ENCODE measurements around the gene SERTAD2.

SERTAD2 gene

DNA sequence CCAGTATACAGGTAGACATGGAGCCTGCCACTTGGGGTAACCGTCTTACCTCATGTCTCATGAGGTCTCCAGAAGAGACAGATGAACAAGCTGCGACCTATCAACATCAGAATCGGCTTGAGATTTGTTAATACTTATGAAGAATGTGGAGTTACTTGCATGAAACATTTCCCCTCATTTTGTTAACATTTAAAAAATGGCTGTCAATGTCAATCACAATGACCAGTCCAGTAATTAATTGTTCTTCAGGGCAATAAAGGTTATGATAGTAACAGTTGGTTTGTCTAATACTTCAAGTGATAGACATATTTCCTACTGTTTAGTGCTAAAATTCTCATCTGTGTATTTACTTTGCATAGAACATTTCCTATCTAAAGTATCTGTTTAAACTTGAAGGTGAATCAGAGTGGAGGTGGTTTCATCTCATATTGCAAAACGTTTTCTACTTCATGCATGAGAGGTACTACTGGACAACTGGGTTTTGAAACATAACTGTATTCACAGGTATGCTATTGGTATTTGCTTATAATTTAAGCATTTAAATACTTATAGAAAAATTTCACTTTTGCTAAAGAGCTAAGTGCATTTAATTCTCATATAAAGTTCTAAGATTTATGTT is 15.1 kb downstream of the SERTAD2 start:
- WGBS, 2 experiments: 98 to 99% methylated on average over 4 of the region's 4 CpGs
- peaks cover 11% of the 10 kb centered on the region for H3K36me3 ChIP-seq (ENCODE audit: control insufficient read depth, insufficient read depth, low read length)
- no peaks in the 10 kb centered on the region for H3K9me3 ChIP-seq (ENCODE audit: control insufficient read depth, low read length)
- no peaks in the 10 kb centered on the region for H3K27me3 ChIP-seq (ENCODE audit: control insufficient read depth, insufficient read depth, low read length, poor library complexity, severe bottlenecking)
- H3K4me1 ChIP-seq (ENCODE audit: control insufficient read depth, insufficient read depth, low read length): peaks cover 59% of the 10 kb centered on the region
- H3K27ac ChIP-seq (ENCODE audit: insufficient read depth, low read depth, low read length, poor library complexity, severe bottlenecking): no peak overlapping the region
- H3K4me3 ChIP-seq (ENCODE audit: insufficient read depth, low read depth, low read length): no peak overlapping the region

- Histone ChIP-seq H3K4me1 (ENCODE audit: control insufficient read depth, insufficient read depth, low read length) (peaks cover 52% of the 10 kb centered on the region), H3K27me3 (ENCODE audit: control insufficient read depth, insufficient read depth, low read length, poor library complexity, severe bottlenecking) (no peaks in the 10 kb centered on the region), H3K27ac (ENCODE audit: insufficient read depth, low read depth, low read length, poor library complexity, severe bottlenecking) (no peak overlapping the region), H3K4me3 (ENCODE audit: insufficient read depth, low read depth, low read length) (no peak overlapping the region), H3K36me3 (ENCODE audit: control insufficient read depth, insufficient read depth, low read length) (peaks cover 11% of the 10 kb centered on the region), H3K9me3 (ENCODE audit: control insufficient read depth, low read length) (no peaks in the 10 kb centered on the region)
- WGBS, 2 experiments: 90% methylated on average over 5 of the region's 5 CpGs
Measured at GRCh38 chr2:64637931-64638330, 15.8 kb downstream of the SERTAD2 start.

GRCh38 chr2:64637000-64637635 is 16.6 kb downstream of the SERTAD2 start:
- Histone ChIP-seq H3K4me1 (ENCODE audit: control insufficient read depth, insufficient read depth, low read length) (peaks cover 46% of the 10 kb centered on the region), H3K36me3 (ENCODE audit: control insufficient read depth, insufficient read depth, low read length) (peaks cover 11% of the 10 kb centered on the region), H3K4me3 (ENCODE audit: insufficient read depth, low read depth, low read length) (no peak overlapping the region), H3K9me3 (ENCODE audit: control insufficient read depth, low read length) (no peaks in the 10 kb centered on the region), H3K27me3 (ENCODE audit: control insufficient read depth, insufficient read depth, low read length, poor library complexity, severe bottlenecking) (no peaks in the 10 kb centered on the region), H3K27ac (ENCODE audit: insufficient read depth, low read depth, low read length, poor library complexity, severe bottlenecking) (no peak overlapping the region)
- WGBS, 2 experiments: 93% methylated on average over 9 of the region's 9 CpGs

DNA sequence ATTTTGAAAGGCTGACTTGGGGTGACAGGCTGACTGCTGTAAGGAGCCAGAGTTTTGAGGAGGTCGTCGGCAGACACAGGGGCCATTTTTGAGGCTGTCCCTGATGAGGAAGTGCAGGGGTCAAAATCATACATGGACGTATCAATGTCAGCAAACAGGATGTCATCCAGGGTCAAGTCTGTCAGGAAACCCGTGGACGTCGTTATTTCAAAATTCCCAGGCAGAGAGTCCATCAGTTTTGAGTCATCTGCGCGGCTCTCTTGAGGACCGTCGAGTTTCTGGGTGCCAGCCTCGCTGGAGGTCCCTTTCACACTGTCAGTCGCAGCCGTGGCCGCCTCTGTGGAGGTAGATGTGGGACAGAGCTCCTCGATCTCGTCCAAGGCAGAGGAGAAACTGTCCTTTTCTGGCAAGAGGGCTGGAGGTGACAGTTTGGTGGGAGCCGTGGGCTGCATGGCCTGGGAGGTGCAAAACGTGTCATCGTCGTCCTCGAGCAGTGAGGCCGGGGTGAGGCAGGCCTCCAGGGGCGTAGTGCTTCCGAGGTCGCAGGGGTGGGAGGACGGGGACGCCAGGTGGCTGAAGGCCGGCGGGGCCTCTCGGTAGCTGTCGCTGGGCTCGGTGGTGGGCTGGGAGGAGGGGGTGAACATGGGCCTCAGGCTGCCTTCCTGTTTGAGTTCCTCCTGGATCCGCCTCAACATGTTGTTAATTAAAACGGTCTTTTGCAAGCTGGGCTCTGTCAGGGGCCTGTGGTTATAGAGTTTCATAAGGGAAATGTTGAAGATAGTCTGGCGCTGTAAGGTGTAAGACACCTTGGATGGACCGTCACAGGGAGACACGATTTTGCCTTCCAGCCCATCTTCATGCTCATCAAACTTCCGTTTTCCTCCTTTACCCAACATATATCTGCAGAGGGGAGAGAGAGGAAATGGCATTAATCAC is 17.5 kb downstream of the SERTAD2 start:
- peaks cover 11% of the 10 kb centered on the region for H3K36me3 ChIP-seq (ENCODE audit: control insufficient read depth, insufficient read depth, low read length)
- H3K27me3 ChIP-seq (ENCODE audit: control insufficient read depth, insufficient read depth, low read length, poor library complexity, severe bottlenecking): no peaks in the 10 kb centered on the region
- 91 to 93% methylated on average over 38 of the region's 38 CpGs for WGBS, 2 experiments
- no peaks in the 10 kb centered on the region for H3K9me3 ChIP-seq (ENCODE audit: control insufficient read depth, low read length)
- H3K4me3 ChIP-seq (ENCODE audit: insufficient read depth, low read depth, low read length): no peak overlapping the region
- no peak overlapping the region for H3K27ac ChIP-seq (ENCODE audit: insufficient read depth, low read depth, low read length, poor library complexity, severe bottlenecking)
- peaks cover 41% of the 10 kb centered on the region for H3K4me1 ChIP-seq (ENCODE audit: control insufficient read depth, insufficient read depth, low read length)

GRCh38 chr2:64634345-64635267 is 19.1 kb downstream of the SERTAD2 start:
- peaks cover 11% of the 10 kb centered on the region for H3K36me3 ChIP-seq (ENCODE audit: control insufficient read depth, insufficient read depth, low read length)
- H3K9me3 ChIP-seq (ENCODE audit: control insufficient read depth, low read length): no peaks in the 10 kb centered on the region
- peak overlapping the region; percentile 39 for H3K27ac ChIP-seq (ENCODE audit: insufficient read depth, low read depth, low read length, poor library complexity, severe bottlenecking)
- H3K4me3 ChIP-seq (ENCODE audit: insufficient read depth, low read depth, low read length): no peak overlapping the region
- H3K4me1 ChIP-seq (ENCODE audit: control insufficient read depth, insufficient read depth, low read length): peaks cover 25% of the 10 kb centered on the region
- 82 to 85% methylated on average over 9 to 11 of the region's 11 CpGs for WGBS, 2 experiments
- no peaks in the 10 kb centered on the region for H3K27me3 ChIP-seq (ENCODE audit: control insufficient read depth, insufficient read depth, low read length, poor library complexity, severe bottlenecking)

DNA sequence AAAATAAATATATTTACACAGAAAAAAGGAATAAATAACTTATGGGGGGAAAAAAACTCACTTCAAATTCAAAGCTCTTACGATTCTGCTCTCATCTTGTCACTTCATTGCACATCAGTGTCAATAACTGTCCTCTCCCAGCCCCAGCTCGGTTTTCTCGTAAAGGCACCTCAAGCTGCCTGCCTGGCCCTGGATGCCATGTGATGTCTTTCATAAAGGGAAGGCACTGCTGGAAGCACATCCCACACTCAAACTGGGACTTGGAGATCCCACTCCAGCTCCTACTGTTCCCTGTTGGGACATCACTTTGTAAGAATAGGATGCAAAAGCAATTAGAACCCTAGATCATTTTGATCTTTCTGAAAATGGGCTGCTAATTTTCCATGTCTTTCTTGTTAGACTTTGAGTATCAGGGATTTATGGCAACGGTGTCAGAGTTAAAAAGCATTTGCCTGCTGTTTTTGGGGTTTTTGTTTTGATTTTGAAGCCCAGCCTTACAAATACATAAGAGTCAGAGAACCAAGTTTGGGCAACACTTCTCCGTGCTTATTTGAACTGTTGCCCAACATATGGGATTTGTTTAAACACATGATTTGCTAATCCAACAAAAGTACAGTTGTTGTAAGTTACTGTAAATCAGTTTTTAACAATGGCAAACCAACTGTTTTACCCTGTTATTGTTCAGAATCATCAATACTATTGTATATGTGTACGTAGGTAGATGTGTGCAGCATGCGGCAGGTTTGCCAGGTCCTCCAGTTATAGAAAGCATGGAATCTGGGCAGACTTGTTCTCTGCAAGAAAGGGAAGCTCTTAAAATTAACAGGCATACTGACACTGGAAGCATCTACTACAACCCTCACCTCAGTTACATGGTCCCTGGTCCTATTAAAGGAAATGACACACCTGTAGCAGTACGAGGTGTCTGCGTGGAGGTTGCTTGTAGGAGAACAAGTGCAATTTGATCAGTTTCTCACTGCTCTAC is 20.6 kb downstream of the SERTAD2 start:
- Histone ChIP-seq H3K36me3 (ENCODE audit: control insufficient read depth, insufficient read depth, low read length) (peaks cover 11% of the 10 kb centered on the region), H3K4me3 (ENCODE audit: insufficient read depth, low read depth, low read length) (no peak overlapping the region), H3K27ac (ENCODE audit: insufficient read depth, low read depth, low read length, poor library complexity, severe bottlenecking) (no peak overlapping the region), H3K27me3 (ENCODE audit: control insufficient read depth, insufficient read depth, low read length, poor library complexity, severe bottlenecking) (no peaks in the 10 kb centered on the region), H3K4me1 (ENCODE audit: control insufficient read depth, insufficient read depth, low read length) (peaks cover 17% of the 10 kb centered on the region), H3K9me3 (ENCODE audit: control insufficient read depth, low read length) (no peaks in the 10 kb centered on the region)
- 82 to 84% methylated on average over 9 of the region's 9 CpGs for WGBS, 2 experiments

- Histone ChIP-seq H3K4me3 (ENCODE audit: insufficient read depth, low read depth, low read length) (no peak overlapping the region), H3K36me3 (ENCODE audit: control insufficient read depth, insufficient read depth, low read length) (peaks cover 10% of the 10 kb centered on the region), H3K27ac (ENCODE audit: insufficient read depth, low read depth, low read length, poor library complexity, severe bottlenecking) (no peak overlapping the region), H3K4me1 (ENCODE audit: control insufficient read depth, insufficient read depth, low read length) (peaks cover 14% of the 10 kb centered on the region), H3K27me3 (ENCODE audit: control insufficient read depth, insufficient read depth, low read length, poor library complexity, severe bottlenecking) (no peaks in the 10 kb centered on the region), H3K9me3 (ENCODE audit: control insufficient read depth, low read length) (no peaks in the 10 kb centered on the region)
- WGBS, 2 experiments: 88 to 90% methylated on average over 3 of the region's 3 CpGs
Measured at GRCh38 chr2:64631771-64632170, 21.9 kb downstream of the SERTAD2 start.

- H3K4me3 ChIP-seq (ENCODE audit: insufficient read depth, low read depth, low read length): no peak overlapping the region
- peaks cover 1% of the 10 kb centered on the region for H3K36me3 ChIP-seq (ENCODE audit: control insufficient read depth, insufficient read depth, low read length)
- peaks cover 13% of the 10 kb centered on the region for H3K4me1 ChIP-seq (ENCODE audit: control insufficient read depth, insufficient read depth, low read length)
- no peaks in the 10 kb centered on the region for H3K9me3 ChIP-seq (ENCODE audit: control insufficient read depth, low read length)
- 94% methylated on average over 10 of the region's 10 CpGs for WGBS, 2 experiments
- no peak overlapping the region for H3K27ac ChIP-seq (ENCODE audit: insufficient read depth, low read depth, low read length, poor library complexity, severe bottlenecking)
- no peaks in the 10 kb centered on the region for H3K27me3 ChIP-seq (ENCODE audit: control insufficient read depth, insufficient read depth, low read length, poor library complexity, severe bottlenecking)
Measured at GRCh38 chr2:64630752-64631151, 23.0 kb downstream of the SERTAD2 start.

DNA sequence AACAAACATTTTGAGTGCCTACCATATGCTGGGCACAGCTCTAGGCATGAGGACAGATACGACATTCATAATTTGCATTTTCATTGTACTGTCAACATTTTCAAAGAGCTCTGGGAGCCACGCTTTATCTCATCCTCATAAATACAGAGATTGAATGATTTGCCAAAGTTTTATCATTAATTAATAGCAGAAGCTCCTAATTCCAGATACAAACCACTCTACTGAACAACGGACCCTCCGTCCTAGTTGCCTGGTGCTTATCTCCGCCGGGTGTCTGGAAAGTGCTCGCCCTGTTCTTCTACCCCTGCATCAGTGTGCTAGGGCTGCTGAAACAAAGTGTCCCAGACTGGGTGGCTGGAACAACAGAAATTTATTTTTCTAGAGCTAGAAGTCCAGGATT is 23.8 kb downstream of the SERTAD2 start:
- Histone ChIP-seq H3K9me3 (ENCODE audit: control insufficient read depth, low read length) (no peaks in the 10 kb centered on the region), H3K36me3 (ENCODE audit: control insufficient read depth, insufficient read depth, low read length) (no peaks in the 10 kb centered on the region), H3K4me3 (ENCODE audit: insufficient read depth, low read depth, low read length) (no peak overlapping the region), H3K4me1 (ENCODE audit: control insufficient read depth, insufficient read depth, low read length) (peaks cover 13% of the 10 kb centered on the region), H3K27me3 (ENCODE audit: control insufficient read depth, insufficient read depth, low read length, poor library complexity, severe bottlenecking) (no peaks in the 10 kb centered on the region), H3K27ac (ENCODE audit: insufficient read depth, low read depth, low read length, poor library complexity, severe bottlenecking) (no peak overlapping the region)
- WGBS, 2 experiments: 95 to 97% methylated on average over 7 of the region's 7 CpGs

Measured in ectodermal cell (in vitro differentiated cells).